GM12878 (cell line): ENCODE data around the gene CHAD. TPM values are rescaled to one million over a fixed set of nuclear protein-coding genes. Genes with fewer than 3 reads are reported as not detected.
A peak's percentile ranks its signal among the peaks of the same experiment; 100 is the strongest.

Experiments used
- SRF ChIP-seq, 2 experiments: IDR thresholded peaks; 2 replicates each; pipeline ENCODE4 v1.6.1; 2011; ENCODE audit warnings: low read depth in 2 of 2, low read length in 2 of 2, mild to moderate bottlenecking in 1 of 2, moderate library complexity in 1 of 2
- SUZ12 ChIP-seq: fragments of 200-600 bp; sonication (generic); IDR thresholded peaks from one replicate; pipeline ENCODE4 v1.6.1; 2018; ENCODE audit warnings: antibody characterized with exemption, mild to moderate bottlenecking; ENCODE audit not compliant: unreplicated experiment
- TAF1 ChIP-seq: IDR thresholded peaks from 2 replicates; pipeline ENCODE4 v1.6.1; 2011; ENCODE audit warnings: mild to moderate bottlenecking, low read depth, low read length, borderline replicate concordance
- WRNIP1 ChIP-seq: IDR thresholded peaks from 2 replicates; pipeline ENCODE4 v1.6.1; 2011; ENCODE audit warnings: low read depth, low read length, improper control_type of control experiment, borderline replicate concordance
- polyA plus RNA-seq, 11 experiments: library from polyadenylated mRNA; depleted of rRNA in 4 of 11; unstranded in 6 of 11; stranded (reverse) in 5 of 11; fragments of >200 nt; fragmentation: Nextera tagmentation in 4 of 11; fragmentation: Illumina TruSeq in 1 of 11; extraction: Ambion mirVana in 4 of 11; extraction: Trizol in 1 of 11; gene quantifications; 1 replicate in 1 of 11; 2 replicates in 10 of 11; pipeline versions ENCODE4 v1.2.1 to v1.2.3, GENCODE V29; 2011 to 2016; ENCODE audit warnings: inconsistent platforms in 2 of 11, missing spikeins in 2 of 11, low read depth in 1 of 11
- total RNA-seq, 4 experiments: library from RNA; depleted of rRNA in 3 of 4; stranded (reverse); fragments of >200 nt in 3 of 4; fragmentation: Illumina TruSeq in 1 of 4; extraction: Trizol in 1 of 4; gene quantifications; 2 replicates each; pipeline versions ENCODE4 v1.2.1 to v1.2.3, GENCODE V29; 2013 to 2021
- TF ChIP-seq, protein P1 (sequence below): fragments of 450-650 bp; IDR thresholded peaks from 2 replicates; pipeline ENCODE4 v1.6.1; 2017; ENCODE audit warnings: mild to moderate bottlenecking, moderate library complexity
- TF ChIP-seq, protein P2 (sequence below): fragments of 450-650 bp; IDR thresholded peaks from 2 replicates; pipeline ENCODE4 v1.6.1; 2018; ENCODE audit warnings: mild to moderate bottlenecking, low read depth, moderate library complexity; ENCODE audit not compliant: partially characterized antibody
- TF ChIP-seq, protein P3 (sequence below): IDR thresholded peaks from 2 replicates; pipeline ENCODE4 v1.6.1; 2012; ENCODE audit warnings: low read depth, low read length, improper control_type of control experiment

CHAD gene
- total and polyA plus RNA-seq, 10 of the 15 experiments (the other 5 are each of a cell fraction or from before 2014, with no cell fraction given): 0.06 TPM; not detected in 9

DNA sequence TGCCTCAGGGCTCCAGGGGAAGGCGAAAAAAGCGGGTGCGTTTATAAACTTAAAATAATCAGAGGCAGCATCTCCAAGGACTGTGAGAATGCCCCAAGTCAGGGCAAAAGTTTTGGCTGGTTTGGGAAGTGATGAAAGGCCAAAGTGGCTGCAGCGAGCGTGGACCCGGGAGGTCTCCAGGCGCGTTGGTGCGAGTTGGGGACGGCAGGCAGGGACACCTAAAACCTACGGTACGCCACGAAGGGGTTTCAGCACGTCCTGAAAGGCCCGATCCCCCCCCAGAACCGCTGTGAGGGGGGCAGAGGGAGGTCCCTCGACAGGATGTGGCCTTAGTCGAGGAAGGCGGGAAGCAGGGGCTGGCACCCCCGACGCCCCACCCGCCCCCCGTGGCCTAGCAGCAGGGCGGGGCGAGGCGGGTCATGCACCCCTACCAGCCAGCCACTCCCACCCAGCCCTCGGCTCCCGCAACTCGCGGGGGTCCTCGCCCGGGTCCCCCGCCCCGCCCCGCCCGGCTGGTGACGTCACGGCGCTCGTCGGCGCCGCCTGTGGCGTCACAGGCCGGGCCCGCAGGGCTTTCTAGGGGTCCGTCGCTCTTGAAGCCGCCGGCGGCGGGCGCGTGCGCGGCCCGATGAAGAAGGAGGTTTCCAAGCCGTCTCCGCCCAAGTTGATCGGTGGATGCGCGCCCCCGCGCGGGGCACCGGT, 39.3 kb upstream of the CHAD start, which contains the start of gene MYCBPAP (continued):
- TF ChIP-seq, protein P1, sequence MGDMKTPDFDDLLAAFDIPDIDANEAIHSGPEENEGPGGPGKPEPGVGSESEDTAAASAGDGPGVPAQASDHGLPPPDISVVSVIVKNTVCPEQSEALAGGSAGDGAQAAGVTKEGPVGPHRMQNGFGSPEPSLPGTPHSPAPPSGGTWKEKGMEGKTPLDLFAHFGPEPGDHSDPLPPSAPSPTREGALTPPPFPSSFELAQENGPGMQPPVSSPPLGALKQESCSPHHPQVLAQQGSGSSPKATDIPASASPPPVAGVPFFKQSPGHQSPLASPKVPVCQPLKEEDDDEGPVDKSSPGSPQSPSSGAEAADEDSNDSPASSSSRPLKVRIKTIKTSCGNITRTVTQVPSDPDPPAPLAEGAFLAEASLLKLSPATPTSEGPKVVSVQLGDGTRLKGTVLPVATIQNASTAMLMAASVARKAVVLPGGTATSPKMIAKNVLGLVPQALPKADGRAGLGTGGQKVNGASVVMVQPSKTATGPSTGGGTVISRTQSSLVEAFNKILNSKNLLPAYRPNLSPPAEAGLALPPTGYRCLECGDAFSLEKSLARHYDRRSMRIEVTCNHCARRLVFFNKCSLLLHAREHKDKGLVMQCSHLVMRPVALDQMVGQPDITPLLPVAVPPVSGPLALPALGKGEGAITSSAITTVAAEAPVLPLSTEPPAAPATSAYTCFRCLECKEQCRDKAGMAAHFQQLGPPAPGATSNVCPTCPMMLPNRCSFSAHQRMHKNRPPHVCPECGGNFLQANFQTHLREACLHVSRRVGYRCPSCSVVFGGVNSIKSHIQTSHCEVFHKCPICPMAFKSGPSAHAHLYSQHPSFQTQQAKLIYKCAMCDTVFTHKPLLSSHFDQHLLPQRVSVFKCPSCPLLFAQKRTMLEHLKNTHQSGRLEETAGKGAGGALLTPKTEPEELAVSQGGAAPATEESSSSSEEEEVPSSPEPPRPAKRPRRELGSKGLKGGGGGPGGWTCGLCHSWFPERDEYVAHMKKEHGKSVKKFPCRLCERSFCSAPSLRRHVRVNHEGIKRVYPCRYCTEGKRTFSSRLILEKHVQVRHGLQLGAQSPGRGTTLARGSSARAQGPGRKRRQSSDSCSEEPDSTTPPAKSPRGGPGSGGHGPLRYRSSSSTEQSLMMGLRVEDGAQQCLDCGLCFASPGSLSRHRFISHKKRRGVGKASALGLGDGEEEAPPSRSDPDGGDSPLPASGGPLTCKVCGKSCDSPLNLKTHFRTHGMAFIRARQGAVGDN: peak; percentile 45; the same call in 1 of the 2 replicates
- TF ChIP-seq, protein P2, sequence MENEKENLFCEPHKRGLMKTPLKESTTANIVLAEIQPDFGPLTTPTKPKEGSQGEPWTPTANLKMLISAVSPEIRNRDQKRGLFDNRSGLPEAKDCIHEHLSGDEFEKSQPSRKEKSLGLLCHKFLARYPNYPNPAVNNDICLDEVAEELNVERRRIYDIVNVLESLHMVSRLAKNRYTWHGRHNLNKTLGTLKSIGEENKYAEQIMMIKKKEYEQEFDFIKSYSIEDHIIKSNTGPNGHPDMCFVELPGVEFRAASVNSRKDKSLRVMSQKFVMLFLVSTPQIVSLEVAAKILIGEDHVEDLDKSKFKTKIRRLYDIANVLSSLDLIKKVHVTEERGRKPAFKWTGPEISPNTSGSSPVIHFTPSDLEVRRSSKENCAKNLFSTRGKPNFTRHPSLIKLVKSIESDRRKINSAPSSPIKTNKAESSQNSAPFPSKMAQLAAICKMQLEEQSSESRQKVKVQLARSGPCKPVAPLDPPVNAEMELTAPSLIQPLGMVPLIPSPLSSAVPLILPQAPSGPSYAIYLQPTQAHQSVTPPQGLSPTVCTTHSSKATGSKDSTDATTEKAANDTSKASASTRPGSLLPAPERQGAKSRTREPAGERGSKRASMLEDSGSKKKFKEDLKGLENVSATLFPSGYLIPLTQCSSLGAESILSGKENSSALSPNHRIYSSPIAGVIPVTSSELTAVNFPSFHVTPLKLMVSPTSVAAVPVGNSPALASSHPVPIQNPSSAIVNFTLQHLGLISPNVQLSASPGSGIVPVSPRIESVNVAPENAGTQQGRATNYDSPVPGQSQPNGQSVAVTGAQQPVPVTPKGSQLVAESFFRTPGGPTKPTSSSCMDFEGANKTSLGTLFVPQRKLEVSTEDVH: no peak
- no peak for TF ChIP-seq WRNIP1
- 0 out of 4 replicates have a peak, but pooled peaks of 1 of the 2 experiments have one; percentile 35 for TF ChIP-seq SRF (IDR thresholded peaks at IDR 0.05; ENCODE audit: low read depth in 2 of 2, low read length in 2 of 2)
- TF ChIP-seq TAF1: no peak
- no peak for TF ChIP-seq SUZ12
- TF ChIP-seq, protein P3, sequence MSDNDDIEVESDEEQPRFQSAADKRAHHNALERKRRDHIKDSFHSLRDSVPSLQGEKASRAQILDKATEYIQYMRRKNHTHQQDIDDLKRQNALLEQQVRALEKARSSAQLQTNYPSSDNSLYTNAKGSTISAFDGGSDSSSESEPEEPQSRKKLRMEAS: peak; percentile 60
